Caco-2 (cell line): Measurements from ENCODE around the gene SNAI3. TPM values are rescaled to one million over a fixed set of nuclear protein-coding genes. Genes with fewer than 3 reads are reported as not detected.
A peak's percentile ranks its signal among the peaks of the same experiment; 100 is the strongest.

Source experiments
- BruUV-seq: library from RNA; stranded (reverse); fragments of 400-500 nt; replicated peaks from 2 replicates; lab custom pipeline; 2021; lab: Mats Ljungman, UMichigan
- CTCF ChIA-PET: fragments of 300-600 bp; sonication (Branson Sonifier 250); formaldehyde crosslinking; loops from one replicate; lab custom pipeline; 2022; ENCODE audit warnings: antibody characterized with exemption; lab: Charles Lee
- POLR2A ChIA-PET: fragments of 300-600 bp; sonication (Branson Sonifier 250); formaldehyde crosslinking; loops from one replicate; lab custom pipeline; 2022; ENCODE audit warnings: antibody characterized with exemption; lab: Charles Lee
- DNase-seq, 2 experiments: peaks; one replicate each; pipeline versions ENCODE4 v3.0.0 to v3.0.0-alpha.2; 2020 to 2022
- H3K27me3 ChIP-seq: replicated peaks from 2 replicates; pipeline ENCODE4 v1.6.0; 2011; ENCODE audit warnings: low read length; ENCODE audit not compliant: control insufficient read depth, insufficient read depth
- H3K36me3 ChIP-seq: 2 replicates; pipeline ENCODE4 v1.5.1; 2011; ENCODE audit warnings: low read length; ENCODE audit not compliant: control insufficient read depth, insufficient read depth
- H3K4me1 ChIP-seq: fragments of 250-450 bp; sonication (Bioruptor Pico); 2 replicates; pipeline ENCODE4 v1.5.1; 2020; ENCODE audit warnings: mild to moderate bottlenecking
- H3K4me3 ChIP-seq: 2 replicates; pipeline ENCODE4 v1.5.1; 2011; ENCODE audit warnings: low read depth, mild to moderate bottlenecking, control low read depth, low read length
- H3K9me3 ChIP-seq: fragments of 250-450 bp; sonication (Bioruptor Pico); 2 replicates; pipeline ENCODE4 v1.5.1; 2020; ENCODE audit warnings: mild to moderate bottlenecking, moderate library complexity
- H3K27ac Mint-ChIP-seq: one replicate; pipeline ENCODE4 v1.8.0; 2022; ENCODE audit warnings: mixed read lengths; ENCODE audit not compliant: unreplicated experiment
- H3K27me3 Mint-ChIP-seq: one replicate; pipeline ENCODE4 v1.8.0; 2022; ENCODE audit warnings: mixed read lengths; ENCODE audit not compliant: insufficient read depth, unreplicated experiment
- H3K36me3 Mint-ChIP-seq: one replicate; pipeline ENCODE4 v1.8.0; 2022; ENCODE audit warnings: mild to moderate bottlenecking, mixed read lengths; ENCODE audit not compliant: insufficient read depth, unreplicated experiment
- H3K4me1 Mint-ChIP-seq: one replicate; pipeline ENCODE4 v1.8.0; 2022; ENCODE audit warnings: low read depth, mixed read lengths; ENCODE audit not compliant: unreplicated experiment
- H3K4me3 Mint-ChIP-seq: one replicate; pipeline ENCODE4 v1.8.0; 2022; ENCODE audit warnings: mild to moderate bottlenecking, moderate library complexity, mixed read lengths; ENCODE audit not compliant: unreplicated experiment
- H3K9me3 Mint-ChIP-seq: one replicate; pipeline ENCODE4 v1.8.0; 2022; ENCODE audit warnings: mixed read lengths; ENCODE audit not compliant: unreplicated experiment
- CTCF ChIP-seq, 2 experiments: fragments of 200-600 bp in 1 of 2; IDR thresholded peaks; 1 replicate in 1 of 2; 2 replicates in 1 of 2; pipeline versions ENCODE4 v1.5.1 to v1.8.0; 2011 to 2022; ENCODE audit warnings: antibody characterized with exemption in 1 of 2, control low read depth in 1 of 2, inconsistent platforms in 1 of 2, low read depth in 1 of 2, low read length in 1 of 2, mild to moderate bottlenecking in 1 of 2, moderate library complexity in 1 of 2; ENCODE audit not compliant: insufficient read depth in 1 of 2, severe bottlenecking in 1 of 2, unreplicated experiment in 1 of 2
- intact Hi-C: fragments of 100-400 bp; cut with micrococcal nuclease; formaldehyde crosslinking; loops from one replicate; pipeline ENCODE4 v1.10.0; 2022; ENCODE audit not compliant: unreplicated experiment
- total RNA-seq: library from RNA; stranded (reverse); gene quantifications from 2 replicates; pipeline ENCODE4 v1.2.3, GENCODE V29; 2022

The SNAI3 gene
- total RNA-seq, 1 experiment from 2014 or later, result 3.5 TPM

- Mint-ChIP-seq H3K27ac (peak overlapping the region; percentile 61), H3K4me3 (peak overlapping the region; percentile 45), H3K27me3 (no peaks in the 10 kb centered on the region), H3K9me3 (no peaks in the 10 kb centered on the region), H3K4me1 (no peaks in the 10 kb centered on the region), H3K36me3 (peaks cover 60% of the 10 kb centered on the region)
- Histone ChIP-seq H3K9me3 (no peaks in the 10 kb centered on the region), H3K27me3 (no peaks in the 10 kb centered on the region), H3K4me1 (no peaks in the 10 kb centered on the region), H3K36me3 (peaks cover 4% of the 10 kb centered on the region), H3K4me3 (no peak overlapping the region)
- intact Hi-C loops, result no loop called here
- CTCF ChIA-PET, result no interaction called here
- POLR2A ChIA-PET, result no interaction called here
- no peak for DNase-seq
- no peak for TF ChIP-seq CTCF (IDR thresholded peaks at IDR 0.05; ENCODE audit: insufficient read depth in 1 of 2, low read depth in 1 of 2, low read length in 1 of 2, severe bottlenecking in 1 of 2, unreplicated experiment in 1 of 2)
- BruUV-seq, result no TSS peak
Measured at GRCh38 chr16:88730632-88731607, 44.6 kb upstream of the SNAI3 start.

DNA sequence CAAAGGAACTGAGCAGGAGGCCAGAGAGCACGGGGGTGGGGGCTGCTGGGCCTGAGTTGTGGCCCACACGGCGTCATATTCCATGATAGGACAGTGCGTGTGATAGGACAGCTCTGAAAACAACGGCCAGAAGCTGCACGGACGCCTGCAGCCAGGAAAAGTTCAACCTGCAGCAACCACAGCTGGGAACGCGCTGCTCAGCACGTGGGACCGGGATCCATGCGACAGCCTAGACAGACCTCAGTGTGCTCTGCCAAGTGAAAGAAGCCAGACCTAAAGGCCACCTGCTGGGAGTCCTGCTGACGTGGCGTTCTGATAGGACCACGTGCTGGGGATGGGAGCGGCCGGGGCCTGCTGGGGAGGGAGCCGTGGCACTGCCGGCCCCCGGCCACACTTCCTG is 41.6 kb upstream of the SNAI3 start:
- H3K4me3 Mint-ChIP-seq, result no peak overlapping the region
- peaks cover 5% of the 10 kb centered on the region for H3K36me3 ChIP-seq
- no peaks in the 10 kb centered on the region for H3K4me1 ChIP-seq
- no peak overlapping the region for H3K4me3 ChIP-seq
- no peaks in the 10 kb centered on the region for H3K9me3 Mint-ChIP-seq
- H3K36me3 Mint-ChIP-seq, result peaks cover 74% of the 10 kb centered on the region
- H3K4me1 Mint-ChIP-seq, result no peaks in the 10 kb centered on the region
- TF ChIP-seq CTCF (IDR thresholded peaks at IDR 0.05; ENCODE audit: insufficient read depth in 1 of 2, low read depth in 1 of 2, low read length in 1 of 2, severe bottlenecking in 1 of 2, unreplicated experiment in 1 of 2), result no peak
- ChIA-PET POLR2A (no interaction called here), CTCF (interaction anchor here (1.2 kb wide), 1 partner anchor 10 kb away, joined by 4 read pairs; no protein-coding TSS in a partner anchor)
- DNase-seq, result no peak
- intact Hi-C loops, result no loop called here
- no peaks in the 10 kb centered on the region for H3K27me3 ChIP-seq
- H3K9me3 ChIP-seq, result no peaks in the 10 kb centered on the region
- peak overlapping the region; percentile 42 for H3K27ac Mint-ChIP-seq
- no peaks in the 10 kb centered on the region for H3K27me3 Mint-ChIP-seq
- no TSS peak for BruUV-seq

DNA sequence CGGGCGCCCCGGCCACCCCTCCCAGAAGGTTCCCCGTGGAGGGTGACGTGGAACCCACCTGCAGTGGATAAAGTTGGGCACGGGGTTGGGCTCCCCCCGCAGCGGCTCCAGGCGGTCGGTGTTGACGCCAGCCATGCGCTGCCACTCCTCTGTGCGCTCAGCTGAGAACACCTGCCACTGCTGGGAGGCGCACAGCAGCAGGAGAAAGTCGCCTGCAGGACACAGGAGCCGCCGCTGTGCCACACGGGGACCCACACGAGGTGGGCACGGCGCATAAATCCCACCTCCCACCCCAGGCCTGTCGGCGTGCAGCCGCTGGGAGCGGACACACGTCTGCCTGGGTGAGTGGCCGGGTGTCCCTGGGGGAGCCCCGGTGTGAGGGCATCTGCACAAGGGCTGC is 40.7 kb upstream of the SNAI3 start:
- intact Hi-C loops, result no loop called here
- POLR2A ChIA-PET, result no interaction called here
- BruUV-seq, result no TSS peak
- Histone ChIP-seq H3K36me3 (peaks cover 5% of the 10 kb centered on the region), H3K4me1 (no peaks in the 10 kb centered on the region), H3K9me3 (no peaks in the 10 kb centered on the region), H3K4me3 (no peak overlapping the region), H3K27me3 (no peaks in the 10 kb centered on the region)
- Mint-ChIP-seq H3K36me3 (peaks cover 79% of the 10 kb centered on the region), H3K27me3 (no peaks in the 10 kb centered on the region), H3K27ac (peak overlapping the region; percentile 42), H3K4me1 (no peaks in the 10 kb centered on the region), H3K4me3 (no peak overlapping the region), H3K9me3 (no peaks in the 10 kb centered on the region)
- CTCF ChIA-PET, result interaction anchor here (1.2 kb wide), 1 partner anchor 10 kb away, joined by 4 read pairs; no protein-coding TSS in a partner anchor
- TF ChIP-seq CTCF (IDR thresholded peaks at IDR 0.05; ENCODE audit: insufficient read depth in 1 of 2, low read depth in 1 of 2, low read length in 1 of 2, severe bottlenecking in 1 of 2, unreplicated experiment in 1 of 2), result no peak
- DNase-seq, result no peak
